HepG2 (cell line): ENCODE measurements around the gene AKR1C3. TPM values are rescaled to one million over a fixed set of nuclear protein-coding genes. Genes with fewer than 3 reads are reported as not detected.
A peak's percentile ranks its signal among the peaks of the same experiment; 100 is the strongest.

Experiments
- AKNA ChIP-seq: sonication (generic); formaldehyde crosslinking; IDR thresholded peaks from 2 replicates; pipeline ENCODE4 v1.4.0; 2020; ENCODE audit warnings: missing genetic modification reagents, borderline replicate concordance
- FOXK1 ChIP-seq: sonication (generic); formaldehyde crosslinking; IDR thresholded peaks from 2 replicates; pipeline ENCODE4 v1.4.0; 2020; ENCODE audit warnings: low read depth, missing genetic modification reagents, borderline replicate concordance
- GABPA ChIP-seq, 2 experiments: IDR thresholded peaks; 2 replicates each; pipeline ENCODE4 v1.6.1; 2011 to 2016; ENCODE audit warnings: low read depth in 2 of 2, low read length in 1 of 2, missing biosample characterization in 1 of 2, missing genetic modification characterization in 1 of 2
- HOXA3 ChIP-seq: sonication (generic); formaldehyde crosslinking; IDR thresholded peaks from 2 replicates; pipeline ENCODE4 v1.5.0; 2020; ENCODE audit warnings: missing genetic modification reagents
- KDM2A ChIP-seq: sonication (generic); formaldehyde crosslinking; IDR thresholded peaks from 2 replicates; pipeline ENCODE4 v1.4.0; 2020; ENCODE audit warnings: low read depth, missing genetic modification reagents, borderline replicate concordance
- MTERF4 ChIP-seq: sonication (generic); formaldehyde crosslinking; IDR thresholded peaks from 2 replicates; pipeline ENCODE4 v1.8.0; 2023; ENCODE audit warnings: mild to moderate bottlenecking, missing genetic modification reagents
- PITX1 ChIP-seq: sonication (generic); formaldehyde crosslinking; IDR thresholded peaks from 2 replicates; pipeline ENCODE4 v1.5.1; 2020; ENCODE audit warnings: mild to moderate bottlenecking, missing genetic modification reagents
- PLSCR1 ChIP-seq: sonication (generic); formaldehyde crosslinking; IDR thresholded peaks from 2 replicates; pipeline ENCODE4 v1.5.0; 2020; ENCODE audit warnings: missing genetic modification reagents, mild to moderate bottlenecking, borderline replicate concordance
- ZBTB33 ChIP-seq: sonication (generic); formaldehyde crosslinking; IDR thresholded peaks from 2 replicates; pipeline ENCODE4 v1.4.0; 2020; ENCODE audit warnings: missing genetic modification reagents
- ZBTB37 ChIP-seq: sonication (generic); formaldehyde crosslinking; IDR thresholded peaks from 2 replicates; pipeline ENCODE4 v1.4.0; 2020; ENCODE audit warnings: mild to moderate bottlenecking, missing genetic modification reagents
- ZFP90 ChIP-seq: sonication (generic); formaldehyde crosslinking; IDR thresholded peaks from 2 replicates; pipeline ENCODE4 v1.8.0; 2022; ENCODE audit warnings: missing genetic modification reagents, mild to moderate bottlenecking, inconsistent platforms, borderline replicate concordance
- ZNF569 ChIP-seq: sonication (generic); formaldehyde crosslinking; IDR thresholded peaks from 2 replicates; pipeline ENCODE4 v1.5.0; 2020; ENCODE audit warnings: mild to moderate bottlenecking, missing genetic modification reagents, moderate library complexity, borderline replicate concordance
- ZNF574 ChIP-seq: sonication (generic); formaldehyde crosslinking; IDR thresholded peaks from 2 replicates; pipeline ENCODE4 v1.4.0; 2020; ENCODE audit warnings: missing genetic modification reagents
- ZNF713 ChIP-seq: sonication (generic); formaldehyde crosslinking; IDR thresholded peaks from 2 replicates; pipeline ENCODE4 v1.4.0; 2020; ENCODE audit warnings: mild to moderate bottlenecking, missing genetic modification reagents
- polyA plus RNA-seq, 8 experiments: library from polyadenylated mRNA; depleted of rRNA in 3 of 8; stranded (reverse) in 7 of 8; unstranded in 1 of 8; fragments of >200 nt; fragmentation: Illumina TruSeq in 4 of 8; extraction: Trizol in 4 of 8; gene quantifications; 2 replicates each; pipeline versions ENCODE4 v1.2.1 to v1.2.3, GENCODE V29; 2011 to 2016; ENCODE audit warnings: low read depth in 4 of 8, missing spikeins in 1 of 8, mixed read lengths in 1 of 8; ENCODE audit not compliant: insufficient read depth in 1 of 8
- total RNA-seq, 5 experiments: library from RNA; depleted of rRNA; stranded (reverse); fragments of >200 nt; fragmentation: Illumina TruSeq; extraction: Trizol; gene quantifications; 2 replicates each; pipeline ENCODE4 v1.2.3, GENCODE V29; 2016; ENCODE audit warnings: low read depth in 1 of 5

Gene AKR1C3
- total and polyA plus RNA-seq, 2 of the 13 experiments (the other 11 are each of a cell fraction or from before 2014, with no cell fraction given), result 368 to 532 TPM

GRCh38 chr10:5147255-5147980 lies 53.2 kb downstream of the AKR1C3 start (continued):
- TF ChIP-seq ZBTB37 (CRISPR knock-in tag) (peak; percentile 82), ZNF713 (no peak), KDM2A (CRISPR knock-in tag) (no peak), AKNA (CRISPR knock-in tag) (no peak), PITX1 (CRISPR knock-in tag) (peak; percentile 79), ZBTB33 (CRISPR knock-in tag) (0 out of 2 replicates have a peak, but pooled peaks have one; percentile 18), MTERF4 (CRISPR knock-in tag) (no peak), GABPA (IDR thresholded peaks at IDR 0.05; ENCODE audit: low read depth, low read length) (no peak), GABPA (CRISPR knock-in tag; IDR thresholded peaks at IDR 0.05; ENCODE audit: low read depth) (0 out of 2 replicates have a peak, but pooled peaks have one; percentile 57), ZFP90 (0 out of 2 replicates have a peak, but pooled peaks have one; percentile 18), ZNF574 (CRISPR knock-in tag) (peak; percentile 64), ZNF569 (CRISPR knock-in tag) (no peak), HOXA3 (CRISPR knock-in tag) (peak; percentile 64), FOXK1 (CRISPR knock-in tag) (0 out of 2 replicates have a peak, but pooled peaks have one; percentile 74), PLSCR1 (CRISPR knock-in tag) (no peak)
